WTC11 (cell line): ENCODE measurements around the gene C10orf71.

Source experiments
- CTCF ChIP-seq: fragments of 200-600 bp; IDR thresholded peaks from 2 replicates; pipeline ENCODE4 v1.8.0; 2022; ENCODE audit warnings: antibody characterized with exemption
- TEAD4 ChIP-seq: sonication (generic); formaldehyde crosslinking; IDR thresholded peaks from 2 replicates; pipeline ENCODE4 v1.8.0; 2022; ENCODE audit warnings: mild to moderate bottlenecking, missing genetic modification reagents

- no peak for TF ChIP-seq CTCF
- TF ChIP-seq TEAD4 (CRISPR knock-in tag) = no peak
Measured at GRCh38 chr10:49269523-49269922, 29.4 kb upstream of the C10orf71 start.
